ENCODE results near the gene DCC. TPM values are rescaled to one million over a fixed set of nuclear protein-coding genes. Genes with fewer than 3 reads are reported as not detected.

Gene DCC
- total RNA-seq, 1 experiment from 2014 or later: not detected

- no peaks in the 10 kb centered on the region for H3K4me1 ChIP-seq (replicated peaks)
- H3K27ac ChIP-seq: no peak overlapping the region
- no peak for DNase-seq (ENCODE audit: low read depth in 1 of 2, low spot score in 2 of 2)
- H3K9me3 ChIP-seq (replicated peaks): no peaks in the 10 kb centered on the region; the same call in none of the 2 replicates
- H3K27me3 ChIP-seq (replicated peaks): no peaks in the 10 kb centered on the region
- no peaks in the 10 kb centered on the region for H3K36me3 ChIP-seq
- H3K4me3 ChIP-seq: no peak overlapping the region
These were observed 231.0 kb downstream of the DCC start for GRCh38 chr18:52570975-52571374.

DNA sequence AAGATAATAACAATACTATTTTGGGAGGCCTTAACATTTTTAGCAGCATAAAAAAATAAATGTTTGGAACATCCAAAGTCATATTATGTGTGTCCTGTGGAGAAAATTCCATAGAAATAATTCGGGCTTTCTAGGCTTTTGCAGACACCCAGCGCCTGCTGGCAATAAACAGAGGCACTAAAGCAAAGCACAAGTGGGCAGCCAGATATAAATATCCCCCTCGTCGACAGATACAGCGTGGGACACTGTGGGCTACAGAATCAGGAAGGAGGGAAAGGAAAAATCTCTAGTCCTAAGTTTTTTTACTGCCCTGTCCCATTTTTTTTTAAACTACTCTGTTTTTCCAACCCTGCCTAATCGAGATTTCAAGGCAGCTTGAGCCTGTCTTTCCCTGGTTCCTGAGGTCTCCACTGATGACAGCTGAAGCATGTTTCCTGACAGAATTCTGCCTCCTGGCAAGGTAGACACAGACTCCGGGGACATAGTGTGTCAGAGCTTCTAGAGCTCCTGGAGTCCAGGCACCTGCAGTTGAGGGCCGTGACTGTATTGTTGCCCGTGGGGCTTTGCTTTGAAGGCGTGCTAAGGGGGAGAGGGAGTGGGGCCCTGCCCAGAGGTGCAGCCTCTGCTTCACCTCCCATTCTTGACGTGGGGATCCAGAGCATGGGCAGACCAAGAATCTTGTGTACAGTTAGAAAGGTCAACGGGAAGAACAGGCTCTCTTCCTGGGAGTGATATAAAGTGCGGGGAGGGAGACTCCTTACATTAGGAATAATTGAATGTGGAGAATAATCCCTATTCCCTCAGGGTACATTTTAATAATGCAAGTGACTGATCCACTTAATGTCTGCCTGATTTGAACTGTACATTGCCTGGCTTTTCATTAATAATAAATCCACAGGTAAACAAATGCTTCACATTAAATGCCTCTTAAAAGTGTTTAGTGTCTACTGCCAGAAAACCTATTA lies 232.3 kb downstream of the DCC start:
- Histone ChIP-seq H3K4me3 (no peak overlapping the region), H3K9me3 (replicated peaks) (no peaks in the 10 kb centered on the region; the same call in none of the 2 replicates), H3K27ac (no peak overlapping the region), H3K4me1 (replicated peaks) (no peaks in the 10 kb centered on the region), H3K27me3 (replicated peaks) (no peaks in the 10 kb centered on the region), H3K36me3 (no peaks in the 10 kb centered on the region)
- no peak for DNase-seq (ENCODE audit: low read depth in 1 of 2, low spot score in 2 of 2)

GRCh38 chr18:52577795-52578194 lies 237.8 kb downstream of the DCC start:
- Histone ChIP-seq H3K27ac (no peak overlapping the region), H3K4me3 (no peak overlapping the region), H3K9me3 (replicated peaks) (no peaks in the 10 kb centered on the region; the same call in 1 of the 2 replicates), H3K4me1 (replicated peaks) (no peaks in the 10 kb centered on the region), H3K36me3 (no peaks in the 10 kb centered on the region), H3K27me3 (replicated peaks) (no peaks in the 10 kb centered on the region)
- DNase-seq (ENCODE audit: low read depth in 1 of 2, low spot score in 2 of 2): no peak

DNA sequence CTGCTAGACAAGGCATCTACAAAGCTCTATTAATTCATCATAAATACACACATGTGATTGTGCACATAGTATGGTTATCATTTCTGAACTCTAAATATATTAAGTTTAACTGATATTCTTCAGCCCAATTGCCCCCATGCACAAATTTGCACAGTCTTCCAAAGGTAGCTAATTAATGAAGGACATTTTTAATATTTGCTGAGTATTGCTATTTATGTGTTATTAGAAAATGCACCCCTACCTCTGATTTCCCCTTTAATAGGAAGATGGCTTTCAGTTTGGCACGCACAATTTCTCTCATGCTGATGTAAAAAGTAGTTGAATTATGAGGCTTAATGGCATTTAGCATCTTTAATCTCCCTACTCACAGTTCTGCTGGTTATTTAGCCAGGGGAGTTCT lies 242.1 kb downstream of the DCC start:
- DNase-seq (ENCODE audit: low read depth in 1 of 2, low spot score in 2 of 2): no peak
- H3K9me3 ChIP-seq (replicated peaks): 0 out of 2 replicates have a peak, but pooled peaks cover 5% of the 10 kb centered on the region
- H3K27me3 ChIP-seq (replicated peaks): no peaks in the 10 kb centered on the region
- no peaks in the 10 kb centered on the region for H3K36me3 ChIP-seq
- H3K4me1 ChIP-seq (replicated peaks): no peaks in the 10 kb centered on the region
- no peak overlapping the region for H3K27ac ChIP-seq
- no peak overlapping the region for H3K4me3 ChIP-seq

GRCh38 chr18:52582516-52582915 lies 242.5 kb downstream of the DCC start:
- no peaks in the 10 kb centered on the region for H3K4me1 ChIP-seq (replicated peaks)
- 0 out of 2 replicates have a peak, but pooled peaks cover 5% of the 10 kb centered on the region for H3K9me3 ChIP-seq (replicated peaks)
- H3K36me3 ChIP-seq: no peaks in the 10 kb centered on the region
- no peak overlapping the region for H3K27ac ChIP-seq
- no peak overlapping the region for H3K4me3 ChIP-seq
- DNase-seq (ENCODE audit: low read depth in 1 of 2, low spot score in 2 of 2): no peak
- H3K27me3 ChIP-seq (replicated peaks): no peaks in the 10 kb centered on the region

GRCh38 chr18:52588931-52589330 lies 248.9 kb downstream of the DCC start:
- no peaks in the 10 kb centered on the region for H3K27me3 ChIP-seq (replicated peaks)
- no peak overlapping the region for H3K27ac ChIP-seq
- no peaks in the 10 kb centered on the region for H3K4me1 ChIP-seq (replicated peaks)
- DNase-seq (ENCODE audit: low read depth in 1 of 2, low spot score in 2 of 2): no peak
- H3K36me3 ChIP-seq: no peaks in the 10 kb centered on the region
- no peak overlapping the region for H3K4me3 ChIP-seq
- 0 out of 2 replicates have a peak, but pooled peaks cover 5% of the 10 kb centered on the region for H3K9me3 ChIP-seq (replicated peaks)

GRCh38 chr18:52596748-52597435 lies 256.9 kb downstream of the DCC start:
- H3K4me1 ChIP-seq (replicated peaks): no peaks in the 10 kb centered on the region
- H3K4me3 ChIP-seq: no peak overlapping the region
- no peaks in the 10 kb centered on the region for H3K27me3 ChIP-seq (replicated peaks)
- H3K36me3 ChIP-seq: no peaks in the 10 kb centered on the region
- H3K9me3 ChIP-seq (replicated peaks): no peaks in the 10 kb centered on the region
- H3K27ac ChIP-seq: no peak overlapping the region
- no peak for DNase-seq (ENCODE audit: low read depth in 1 of 2, low spot score in 2 of 2)

DNA sequence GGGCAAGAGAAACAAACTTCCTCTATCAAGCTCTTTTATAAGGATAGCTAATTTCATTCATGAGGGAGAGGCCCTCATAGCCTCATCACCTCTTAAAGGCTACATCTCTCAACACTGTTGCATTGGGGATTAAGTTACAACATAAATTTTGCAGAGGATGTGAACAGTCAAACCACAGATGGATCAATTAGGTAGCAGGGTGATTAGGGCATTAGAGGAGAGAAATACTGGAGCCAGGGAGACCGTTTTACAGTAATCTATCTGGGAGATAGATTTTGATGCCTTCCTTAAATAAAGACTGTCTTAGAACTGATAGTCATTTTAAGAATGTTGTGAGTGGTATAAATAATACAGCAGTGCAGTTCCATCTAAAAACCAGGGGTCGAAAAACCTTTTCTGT lies 258.9 kb downstream of the DCC start:
- H3K4me3 ChIP-seq: no peak overlapping the region
- no peaks in the 10 kb centered on the region for H3K4me1 ChIP-seq (replicated peaks)
- DNase-seq (ENCODE audit: low read depth in 1 of 2, low spot score in 2 of 2): no peak
- H3K27me3 ChIP-seq (replicated peaks): no peaks in the 10 kb centered on the region
- H3K36me3 ChIP-seq: no peaks in the 10 kb centered on the region
- no peak overlapping the region for H3K27ac ChIP-seq
- H3K9me3 ChIP-seq (replicated peaks): no peaks in the 10 kb centered on the region

- Histone ChIP-seq H3K36me3 (no peaks in the 10 kb centered on the region), H3K4me1 (replicated peaks) (no peaks in the 10 kb centered on the region), H3K4me3 (no peak overlapping the region), H3K9me3 (replicated peaks) (no peaks in the 10 kb centered on the region), H3K27me3 (replicated peaks) (no peaks in the 10 kb centered on the region), H3K27ac (no peak overlapping the region)
- no peak for DNase-seq (ENCODE audit: low read depth in 1 of 2, low spot score in 2 of 2)
These were observed 262.8 kb downstream of the DCC start for GRCh38 chr18:52602820-52603219.

DNA sequence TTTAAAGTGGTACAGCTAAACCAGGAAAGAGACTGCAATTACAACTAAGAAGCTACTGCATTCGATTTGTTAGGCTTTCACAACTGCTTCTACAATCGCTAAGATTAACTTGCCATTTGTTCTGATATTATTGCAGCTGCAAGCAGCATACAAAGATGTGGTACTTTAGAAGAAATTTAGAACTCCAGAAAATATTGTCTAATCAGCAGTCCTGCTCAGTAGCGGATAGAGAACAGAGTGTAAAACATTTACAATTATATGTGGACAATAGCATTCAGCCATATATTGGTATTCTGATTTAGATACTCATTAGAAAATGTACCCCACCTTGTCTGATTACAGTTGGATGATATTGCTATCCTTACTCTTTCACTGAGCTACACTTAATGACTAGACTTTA lies 265.3 kb downstream of the DCC start:
- Histone ChIP-seq H3K9me3 (replicated peaks) (no peaks in the 10 kb centered on the region), H3K27me3 (replicated peaks) (no peaks in the 10 kb centered on the region), H3K36me3 (no peaks in the 10 kb centered on the region), H3K4me3 (no peak overlapping the region), H3K27ac (no peak overlapping the region), H3K4me1 (replicated peaks) (no peaks in the 10 kb centered on the region)
- no peak for DNase-seq (ENCODE audit: low read depth in 1 of 2, low spot score in 2 of 2)

DNA sequence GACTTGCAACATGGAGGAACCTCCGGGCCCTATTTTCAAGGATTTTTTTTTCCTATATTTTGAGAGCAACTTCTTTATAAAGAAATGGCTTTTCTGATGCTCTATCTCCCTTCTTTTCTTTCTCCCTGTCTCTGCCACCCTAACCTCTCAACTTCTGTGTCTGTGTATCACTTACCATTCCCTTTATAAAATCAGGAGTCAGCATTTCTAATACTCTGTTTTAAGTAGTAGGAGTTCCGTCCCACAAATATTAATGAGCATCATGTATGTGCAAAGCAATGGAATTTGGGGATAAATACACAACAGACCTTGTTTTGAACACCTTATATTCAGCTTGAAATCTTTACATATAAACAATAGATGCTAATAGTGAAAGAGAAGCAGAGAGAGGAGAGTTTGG lies 268.0 kb downstream of the DCC start:
- Histone ChIP-seq H3K9me3 (replicated peaks) (no peaks in the 10 kb centered on the region), H3K27ac (no peak overlapping the region), H3K4me3 (no peak overlapping the region), H3K36me3 (no peaks in the 10 kb centered on the region), H3K27me3 (replicated peaks) (no peaks in the 10 kb centered on the region), H3K4me1 (replicated peaks) (no peaks in the 10 kb centered on the region)
- DNase-seq (ENCODE audit: low read depth in 1 of 2, low spot score in 2 of 2): no peak

GRCh38 chr18:52610451-52611115 lies 270.6 kb downstream of the DCC start:
- no peak for DNase-seq (ENCODE audit: low read depth in 1 of 2, low spot score in 2 of 2)
- Histone ChIP-seq H3K4me1 (replicated peaks) (no peaks in the 10 kb centered on the region), H3K4me3 (no peak overlapping the region), H3K27me3 (replicated peaks) (no peaks in the 10 kb centered on the region), H3K36me3 (no peaks in the 10 kb centered on the region), H3K9me3 (replicated peaks) (no peaks in the 10 kb centered on the region; the same call in 1 of the 2 replicates), H3K27ac (no peak overlapping the region)

DNA sequence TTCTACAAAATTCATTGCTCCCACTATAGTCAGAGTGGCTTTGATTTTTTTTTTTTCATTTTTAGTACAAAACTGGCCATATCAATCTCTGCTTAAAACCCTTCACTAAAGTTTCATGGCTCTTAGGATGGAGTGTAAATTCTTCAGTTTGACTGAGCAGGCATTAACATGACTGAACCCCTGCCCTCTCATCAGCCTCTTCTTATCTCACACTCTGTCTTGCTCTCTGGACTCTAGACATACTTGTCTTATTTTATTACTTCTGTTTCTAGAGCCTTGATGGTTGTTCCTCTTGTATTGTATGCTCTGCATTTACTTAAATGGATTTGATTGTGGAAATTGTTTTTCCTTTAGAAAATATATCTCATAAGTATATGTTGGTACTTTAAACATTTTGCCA lies 272.4 kb downstream of the DCC start:
- DNase-seq (ENCODE audit: low read depth in 1 of 2, low spot score in 2 of 2): no peak
- Histone ChIP-seq H3K36me3 (no peaks in the 10 kb centered on the region), H3K27me3 (replicated peaks) (no peaks in the 10 kb centered on the region), H3K27ac (no peak overlapping the region), H3K9me3 (replicated peaks) (no peaks in the 10 kb centered on the region; the same call in 1 of the 2 replicates), H3K4me1 (replicated peaks) (no peaks in the 10 kb centered on the region), H3K4me3 (no peak overlapping the region)

GRCh38 chr18:52615321-52615720 lies 275.3 kb downstream of the DCC start:
- no peak for DNase-seq (ENCODE audit: low read depth in 1 of 2, low spot score in 2 of 2)
- Histone ChIP-seq H3K9me3 (replicated peaks) (no peaks in the 10 kb centered on the region; the same call in 1 of the 2 replicates), H3K36me3 (no peaks in the 10 kb centered on the region), H3K27me3 (replicated peaks) (no peaks in the 10 kb centered on the region), H3K4me1 (replicated peaks) (no peaks in the 10 kb centered on the region), H3K27ac (no peak overlapping the region), H3K4me3 (no peak overlapping the region)
